CD14-positive monocyte (primary cell): ENCODE results near the gene RPL3. TPM values are rescaled to one million over a fixed set of nuclear protein-coding genes. Genes with fewer than 3 reads are reported as not detected.

Experiments
- DNase-seq, 3 donors: peaks; one replicate each; pipeline ENCODE4 v3.0.0-alpha.2; 2011 to 2022
- H2AFZ ChIP-seq: 2 replicates; pipeline ENCODE4 v1.6.0; 2012; ENCODE audit warnings: mild to moderate bottlenecking, low read depth, low read length, inconsistent platforms; ENCODE audit not compliant: insufficient read depth, poor library complexity, severe bottlenecking
- H3K27ac ChIP-seq, 2 donors: 1 replicate in 1 of 2; 2 replicates in 1 of 2; pipeline ENCODE4 v1.5.1; 2012 to 2013; ENCODE audit warnings: low read length in 2 of 2, control low read depth in 1 of 2, inconsistent platforms in 1 of 2, low read depth in 1 of 2, mild to moderate bottlenecking in 1 of 2
- H3K27me3 ChIP-seq, 2 donors: one replicate each; pipeline versions ENCODE4 v1.6.0 to v1.6.1; 2011 to 2013; ENCODE audit warnings: low read length in 2 of 2; ENCODE audit not compliant: control insufficient read depth in 2 of 2, insufficient read depth in 2 of 2
- H3K36me3 ChIP-seq, 2 donors: replicated peaks in 1 of 2; 1 replicate in 1 of 2; 2 replicates in 1 of 2; pipeline versions ENCODE4 v1.5.1 to v1.6.1; 2012 to 2013; ENCODE audit warnings: low read length in 2 of 2, control low read depth in 1 of 2, inconsistent platforms in 1 of 2, mild to moderate bottlenecking in 1 of 2; ENCODE audit not compliant: insufficient read depth in 2 of 2, control insufficient read depth in 1 of 2
- H3K4me1 ChIP-seq, 2 donors: 1 replicate in 1 of 2; 2 replicates in 1 of 2; pipeline versions ENCODE4 v1.5.1 to v1.6.1; 2012 to 2013; ENCODE audit warnings: low read length in 2 of 2, control low read depth in 1 of 2, inconsistent platforms in 1 of 2, mild to moderate bottlenecking in 1 of 2, moderate library complexity in 1 of 2; ENCODE audit not compliant: insufficient read depth in 2 of 2, control insufficient read depth in 1 of 2
- H3K4me2 ChIP-seq: replicated peaks from 2 replicates; pipeline ENCODE3; 2012; ENCODE audit warnings: low read length, moderate library complexity, mild to moderate bottlenecking; ENCODE audit not compliant: poor library complexity, severe bottlenecking; ENCODE audit errors: extremely low read depth
- H3K4me3 ChIP-seq, 3 experiments: fragments of 200-600 bp in 1 of 3; sonication (generic) in 1 of 3; replicated peaks in 1 of 3; 1 replicate in 2 of 3; 2 replicates in 1 of 3; pipeline ENCODE4 v1.5.1; 2011 to 2013; ENCODE audit warnings: low read length in 3 of 3, mild to moderate bottlenecking in 3 of 3, control low read depth in 2 of 3, low read depth in 2 of 3, inconsistent platforms in 1 of 3, moderate library complexity in 1 of 3
- H3K79me2 ChIP-seq: 2 replicates; pipeline ENCODE4 v1.6.0; 2012; ENCODE audit warnings: mild to moderate bottlenecking, control low read depth, inconsistent platforms, low read length, moderate library complexity; ENCODE audit not compliant: insufficient read depth
- H3K9ac ChIP-seq: 2 replicates; pipeline ENCODE4 v1.6.0; 2017; ENCODE audit warnings: low read length, mild to moderate bottlenecking; ENCODE audit not compliant: insufficient read depth, poor library complexity, severe bottlenecking
- H3K9me3 ChIP-seq, 2 donors: replicated peaks in 1 of 2; 1 replicate in 1 of 2; 2 replicates in 1 of 2; pipeline versions ENCODE4 v1.5.1 to v1.6.1; 2012 to 2013; ENCODE audit warnings: low read length in 2 of 2, control low read depth in 1 of 2; ENCODE audit not compliant: control insufficient read depth in 1 of 2, insufficient read depth in 1 of 2
- H4K20me1 ChIP-seq: 2 replicates; pipeline ENCODE4 v1.6.0; 2012; ENCODE audit warnings: mild to moderate bottlenecking, low read length, control low read depth, moderate library complexity; ENCODE audit not compliant: insufficient read depth
- H3K27ac Mint-ChIP-seq, 7 donors: one replicate each; pipeline ENCODE4 v1.8.0; 2020; ENCODE audit warnings: mild to moderate bottlenecking in 7 of 7, mixed read lengths in 7 of 7, moderate library complexity in 6 of 7, inconsistent platforms in 2 of 7
- H3K27me3 Mint-ChIP-seq, 3 donors: one replicate each; pipeline ENCODE4 v1.8.0; 2021 to 2022; ENCODE audit warnings: low read depth in 3 of 3, mild to moderate bottlenecking in 3 of 3, mixed read lengths in 3 of 3, moderate library complexity in 3 of 3, inconsistent platforms in 1 of 3
- H3K36me3 Mint-ChIP-seq, 2 donors: one replicate each; pipeline ENCODE4 v1.8.0; 2020; ENCODE audit warnings: mixed read lengths in 2 of 2, inconsistent platforms in 1 of 2, mild to moderate bottlenecking in 1 of 2
- H3K4me1 Mint-ChIP-seq: one replicate; pipeline ENCODE4 v1.8.0; 2020; ENCODE audit warnings: mild to moderate bottlenecking, mixed read lengths
- H3K4me3 Mint-ChIP-seq, 2 donors: one replicate each; pipeline ENCODE4 v1.8.0; 2020; ENCODE audit warnings: mild to moderate bottlenecking in 2 of 2, mixed read lengths in 2 of 2, moderate library complexity in 1 of 2
- H3K9me3 Mint-ChIP-seq, 7 donors: one replicate each; pipeline ENCODE4 v1.8.0; 2020 to 2022; ENCODE audit warnings: mixed read lengths in 7 of 7, mild to moderate bottlenecking in 6 of 7, moderate library complexity in 6 of 7, inconsistent platforms in 2 of 7
- WGBS: methylation state at CpG from one replicate; pipeline ENCODE4 v1.1.5; 2013; ENCODE audit warnings: missing lambda C conversion rate; ENCODE audit not compliant: insufficient coverage; 5-methylcytosine and 5-hydroxymethylcytosine counted together
- intact Hi-C, 2 donors: fragments of 100-400 bp; cut with micrococcal nuclease; formaldehyde crosslinking; loops; one replicate each; pipeline versions ENCODE4 v1.15.0 to v1.15.1; 2023
- polyA plus RNA-seq, 3 donors: library from polyadenylated mRNA; depleted of rRNA in 1 of 3; unstranded in 2 of 3; stranded (reverse) in 1 of 3; fragments of 300-500 nt in 2 of 3; fragments of >200 nt in 1 of 3; fragmentation: Illumina TruSeq in 2 of 3; gene quantifications; 1 replicate in 2 of 3; 2 replicates in 1 of 3; pipeline ENCODE4 v1.2.3, GENCODE V29; 2012 to 2021
- TF ChIP-seq, protein P1 (sequence below): fragments of 200-600 bp; IDR thresholded peaks from one replicate; pipeline ENCODE4 v1.8.0; 2022; ENCODE audit warnings: antibody characterized with exemption, mild to moderate bottlenecking

RPL3 gene
- polyA plus RNA-seq, 3 donors = 604 to 2,104 (median 698) TPM

DNA sequence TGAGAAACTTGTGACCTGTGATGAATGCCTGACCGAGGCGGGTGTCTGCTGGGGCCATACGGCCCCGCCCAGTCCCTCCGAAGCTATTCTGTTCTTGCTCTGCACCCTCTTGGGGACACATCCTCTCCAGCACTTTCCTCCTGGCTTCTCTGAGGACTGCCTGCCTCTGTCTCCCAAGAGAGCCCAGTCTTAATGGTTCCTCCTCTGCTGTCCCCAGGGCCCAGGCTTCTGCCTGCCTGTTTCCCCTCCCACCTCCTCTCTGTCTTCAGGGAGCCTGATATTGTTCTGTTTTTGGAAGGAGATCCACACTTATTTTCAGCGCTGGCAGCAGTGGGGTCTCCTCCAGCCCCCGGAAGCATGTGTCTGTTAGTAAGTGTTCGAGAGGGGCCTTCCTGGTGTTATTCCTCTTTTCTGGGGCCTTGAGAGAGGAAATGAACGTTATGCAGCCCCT, 49.1 kb upstream of the RPL3 start:
- H3K27me3 Mint-ChIP-seq = no peaks in the 10 kb centered on the region
- DNase-seq = peak in 1 of 3 donors; percentile 26
- peaks cover 22 to 23% of the 10 kb centered on the region in 2 donors for H3K4me1 ChIP-seq
- no peaks in the 10 kb centered on the region for H4K20me1 ChIP-seq
- 10% methylated on average over 5 of the region's 9 CpGs for WGBS
- peaks cover 10 to 12% of the 10 kb centered on the region in 2 donors for H3K36me3 Mint-ChIP-seq
- H3K9me3 Mint-ChIP-seq = peaks cover 3 to 9% (median 5%) of the 10 kb centered on the region in 7 donors
- H3K4me1 Mint-ChIP-seq = peaks cover 45% of the 10 kb centered on the region
- H3K27ac ChIP-seq = peak overlapping the region; percentile 36 to 49
- TF ChIP-seq, protein P1, sequence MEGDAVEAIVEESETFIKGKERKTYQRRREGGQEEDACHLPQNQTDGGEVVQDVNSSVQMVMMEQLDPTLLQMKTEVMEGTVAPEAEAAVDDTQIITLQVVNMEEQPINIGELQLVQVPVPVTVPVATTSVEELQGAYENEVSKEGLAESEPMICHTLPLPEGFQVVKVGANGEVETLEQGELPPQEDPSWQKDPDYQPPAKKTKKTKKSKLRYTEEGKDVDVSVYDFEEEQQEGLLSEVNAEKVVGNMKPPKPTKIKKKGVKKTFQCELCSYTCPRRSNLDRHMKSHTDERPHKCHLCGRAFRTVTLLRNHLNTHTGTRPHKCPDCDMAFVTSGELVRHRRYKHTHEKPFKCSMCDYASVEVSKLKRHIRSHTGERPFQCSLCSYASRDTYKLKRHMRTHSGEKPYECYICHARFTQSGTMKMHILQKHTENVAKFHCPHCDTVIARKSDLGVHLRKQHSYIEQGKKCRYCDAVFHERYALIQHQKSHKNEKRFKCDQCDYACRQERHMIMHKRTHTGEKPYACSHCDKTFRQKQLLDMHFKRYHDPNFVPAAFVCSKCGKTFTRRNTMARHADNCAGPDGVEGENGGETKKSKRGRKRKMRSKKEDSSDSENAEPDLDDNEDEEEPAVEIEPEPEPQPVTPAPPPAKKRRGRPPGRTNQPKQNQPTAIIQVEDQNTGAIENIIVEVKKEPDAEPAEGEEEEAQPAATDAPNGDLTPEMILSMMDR = no peak
- H3K4me2 ChIP-seq = no peak overlapping the region
- peak overlapping the region; percentile 22 to 84 (median 77) for H3K27ac Mint-ChIP-seq
- intact Hi-C loops = no loop called here
- peak overlapping the region in 1 of 2 donors; percentile 16 for H3K4me3 Mint-ChIP-seq
- H3K27me3 ChIP-seq = no peaks in the 10 kb centered on the region
- peak overlapping the region; percentile 46 for H3K9ac ChIP-seq
- peaks cover 23% of the 10 kb centered on the region for H3K79me2 ChIP-seq
- peaks cover 6 to 10% of the 10 kb centered on the region in 2 donors for H3K9me3 ChIP-seq
- H3K4me3 ChIP-seq = no peak overlapping the region
- peak overlapping the region; percentile 63 for H2AFZ ChIP-seq
- no peaks in the 10 kb centered on the region for H3K36me3 ChIP-seq

DNA sequence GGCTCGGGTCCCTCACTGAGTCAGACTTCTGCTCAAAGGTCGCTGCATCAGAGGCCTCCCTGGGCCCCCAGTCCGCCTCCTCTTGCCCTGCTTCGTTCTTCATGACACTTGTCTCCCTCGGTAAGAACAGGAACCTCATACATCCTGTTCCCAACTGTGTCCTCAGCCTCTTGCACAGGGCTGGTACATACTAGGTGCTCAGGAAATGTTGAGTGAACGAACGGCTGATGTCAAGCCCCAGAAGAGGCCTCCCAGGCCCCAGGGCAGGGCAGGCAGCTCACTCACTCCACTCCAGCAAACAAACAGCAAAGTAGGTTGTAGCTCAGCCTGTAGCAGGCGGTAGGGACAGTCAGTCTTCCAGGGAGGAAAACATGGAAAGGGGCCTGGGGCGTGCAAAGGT, 47.6 kb upstream of the RPL3 start:
- H3K27me3 Mint-ChIP-seq = peaks cover 0 to 2% (median 0%) of the 10 kb centered on the region in 3 donors
- intact Hi-C loops = no loop called here
- H3K9me3 Mint-ChIP-seq = peaks cover 0 to 8% (median 3%) of the 10 kb centered on the region in 7 donors
- H3K27ac Mint-ChIP-seq = peak overlapping the region in 4 of 7 donors; percentile 1 to 56 (median 34)
- peaks cover 9 to 12% of the 10 kb centered on the region in 2 donors for H3K36me3 Mint-ChIP-seq
- Histone ChIP-seq H3K27me3 (no peaks in the 10 kb centered on the region), H3K4me1 (peaks cover 22 to 23% of the 10 kb centered on the region in 2 donors), H2AFZ (peak overlapping the region; percentile 13), H3K9ac (peak overlapping the region; percentile 1), H3K4me2 (peak overlapping the region; percentile 5), H3K79me2 (peaks cover 22% of the 10 kb centered on the region), H4K20me1 (no peaks in the 10 kb centered on the region), H3K9me3 (peaks cover 6 to 8% of the 10 kb centered on the region in 2 donors), H3K36me3 (no peaks in the 10 kb centered on the region), H3K27ac (no peak overlapping the region), H3K4me3 (no peak overlapping the region)
- DNase-seq = no peak
- H3K4me1 Mint-ChIP-seq = peaks cover 52% of the 10 kb centered on the region
- TF ChIP-seq, protein P1 = no peak
- peak overlapping the region in 1 of 2 donors; percentile 29 for H3K4me3 Mint-ChIP-seq
- 7% methylated on average over 4 of the region's 9 CpGs for WGBS
